NT2/D1 (cell line): Measurements from ENCODE around the gene SLIT3.

ENCODE experiments used
- DNase-seq: peaks from one replicate; pipeline ENCODE4 v3.0.0-alpha.2; 2011; ENCODE audit warnings: low read depth, low spot score
- H3K27me3 ChIP-seq: 2 replicates; pipeline ENCODE4 v1.6.0; 2011; ENCODE audit warnings: mild to moderate bottlenecking; ENCODE audit not compliant: insufficient read length, insufficient read depth
- H3K36me3 ChIP-seq: 2 replicates; pipeline ENCODE4 v1.6.1; 2011; ENCODE audit warnings: mild to moderate bottlenecking, low read length, mixed read lengths; ENCODE audit not compliant: insufficient read depth, insufficient read length
- H3K4me1 ChIP-seq: 2 replicates; pipeline ENCODE4 v1.5.1; 2011; ENCODE audit not compliant: insufficient read depth, insufficient read length
- H3K4me3 ChIP-seq: 2 replicates; pipeline ENCODE4 v1.5.1; 2011; ENCODE audit warnings: low read depth; ENCODE audit not compliant: insufficient read length
- H3K9ac ChIP-seq: 2 replicates; pipeline ENCODE4 v1.6.0; 2011; ENCODE audit warnings: low read depth; ENCODE audit not compliant: insufficient read length
- H3K9me3 ChIP-seq: 2 replicates; pipeline ENCODE4 v1.5.1; 2011; ENCODE audit warnings: mild to moderate bottlenecking, low read length; ENCODE audit not compliant: insufficient read depth
- SUZ12 ChIP-seq: IDR thresholded peaks from 2 replicates; pipeline ENCODE4 v1.6.1; 2011; ENCODE audit not compliant: insufficient read length, insufficient read depth; ENCODE audit errors: extremely low read depth
- YY1 ChIP-seq: IDR thresholded peaks from 2 replicates; pipeline ENCODE4 v1.6.1; 2011; ENCODE audit not compliant: insufficient read length, insufficient read depth
- ZNF274 ChIP-seq: IDR thresholded peaks from 2 replicates; pipeline ENCODE4 v1.6.1; 2011; ENCODE audit warnings: mild to moderate bottlenecking, low read depth, low read length

The SLIT3 gene

GRCh38 chr5:169289520-169289919 lies 11.4 kb downstream of the SLIT3 start:
- Histone ChIP-seq H3K4me1 (no peaks in the 10 kb centered on the region), H3K9ac (no peak overlapping the region), H3K36me3 (no peaks in the 10 kb centered on the region), H3K27me3 (no peaks in the 10 kb centered on the region), H3K9me3 (no peaks in the 10 kb centered on the region), H3K4me3 (no peak overlapping the region)
- TF ChIP-seq ZNF274 (no peak), YY1 (no peak), SUZ12 (no peak)
- DNase-seq = no peak

- Histone ChIP-seq H3K27me3 (no peaks in the 10 kb centered on the region), H3K36me3 (no peaks in the 10 kb centered on the region), H3K4me1 (no peaks in the 10 kb centered on the region), H3K4me3 (no peak overlapping the region), H3K9me3 (no peaks in the 10 kb centered on the region), H3K9ac (no peak overlapping the region)
- DNase-seq = no peak
- TF ChIP-seq ZNF274 = no peak
- TF ChIP-seq SUZ12 = no peak
- TF ChIP-seq YY1 = no peak
These were observed 12.6 kb downstream of the SLIT3 start for GRCh38 chr5:169288066-169288930.

- no peak for DNase-seq
- no peak overlapping the region for H3K9ac ChIP-seq
- H3K4me3 ChIP-seq = no peak overlapping the region
- no peak for TF ChIP-seq SUZ12
- no peak for TF ChIP-seq ZNF274
- no peak for TF ChIP-seq YY1
- H3K9me3 ChIP-seq = no peaks in the 10 kb centered on the region
- no peaks in the 10 kb centered on the region for H3K36me3 ChIP-seq
- H3K4me1 ChIP-seq = no peaks in the 10 kb centered on the region
- no peaks in the 10 kb centered on the region for H3K27me3 ChIP-seq
These were observed 13.4 kb downstream of the SLIT3 start for GRCh38 chr5:169287529-169287928.

- no peaks in the 10 kb centered on the region for H3K27me3 ChIP-seq
- H3K4me1 ChIP-seq = no peaks in the 10 kb centered on the region
- H3K9me3 ChIP-seq = no peaks in the 10 kb centered on the region
- TF ChIP-seq SUZ12 (no peak), ZNF274 (no peak), YY1 (no peak)
- H3K4me3 ChIP-seq = no peak overlapping the region
- H3K9ac ChIP-seq = no peak overlapping the region
- H3K36me3 ChIP-seq = no peaks in the 10 kb centered on the region
- no peak for DNase-seq
These were observed 14.2 kb downstream of the SLIT3 start for GRCh38 chr5:169286572-169287300.

GRCh38 chr5:169283887-169284286 lies 17.1 kb downstream of the SLIT3 start:
- TF ChIP-seq ZNF274 = no peak
- no peak for TF ChIP-seq SUZ12
- no peak for TF ChIP-seq YY1
- DNase-seq = no peak
- H3K9ac ChIP-seq = no peak overlapping the region
- no peaks in the 10 kb centered on the region for H3K27me3 ChIP-seq
- no peak overlapping the region for H3K4me3 ChIP-seq
- H3K36me3 ChIP-seq = no peaks in the 10 kb centered on the region
- no peaks in the 10 kb centered on the region for H3K9me3 ChIP-seq
- no peaks in the 10 kb centered on the region for H3K4me1 ChIP-seq

- no peak for DNase-seq
- no peaks in the 10 kb centered on the region for H3K27me3 ChIP-seq
- H3K36me3 ChIP-seq = no peaks in the 10 kb centered on the region
These were observed 19.3 kb downstream of the SLIT3 start for GRCh38 chr5:169281625-169282024.

GRCh38 chr5:169280696-169281095 lies 20.2 kb downstream of the SLIT3 start:
- TF ChIP-seq SUZ12 (no peak), ZNF274 (no peak), YY1 (no peak)
- Histone ChIP-seq H3K9me3 (no peaks in the 10 kb centered on the region), H3K27me3 (no peaks in the 10 kb centered on the region), H3K4me3 (no peak overlapping the region), H3K36me3 (no peaks in the 10 kb centered on the region), H3K4me1 (no peaks in the 10 kb centered on the region), H3K9ac (no peak overlapping the region)
- no peak for DNase-seq

More at GRCh38 chr5:169281625-169282024, 19.3 kb downstream of the SLIT3 start:
- Histone ChIP-seq H3K9me3 (no peaks in the 10 kb centered on the region), H3K4me1 (no peaks in the 10 kb centered on the region), H3K4me3 (no peak overlapping the region), H3K9ac (no peak overlapping the region)
- TF ChIP-seq ZNF274 (no peak), SUZ12 (no peak), YY1 (no peak)
